HG03342 (cell line): ENCODE results near the gene LIMD2.
"Not testable (repeated sequence)": the region's sequence is repeated elsewhere in the genome, so short reads cannot be mapped to it uniquely, and the experiment has no call there.

Experiments used
- ATAC-seq: cut with Tn5 transposase; IDR thresholded peaks from one replicate; pipeline ENCODE4 v1.9.1; 2021; ENCODE audit warnings: mild to moderate bottlenecking, moderate library complexity; ENCODE audit not compliant: unreplicated experiment

Gene LIMD2

DNA sequence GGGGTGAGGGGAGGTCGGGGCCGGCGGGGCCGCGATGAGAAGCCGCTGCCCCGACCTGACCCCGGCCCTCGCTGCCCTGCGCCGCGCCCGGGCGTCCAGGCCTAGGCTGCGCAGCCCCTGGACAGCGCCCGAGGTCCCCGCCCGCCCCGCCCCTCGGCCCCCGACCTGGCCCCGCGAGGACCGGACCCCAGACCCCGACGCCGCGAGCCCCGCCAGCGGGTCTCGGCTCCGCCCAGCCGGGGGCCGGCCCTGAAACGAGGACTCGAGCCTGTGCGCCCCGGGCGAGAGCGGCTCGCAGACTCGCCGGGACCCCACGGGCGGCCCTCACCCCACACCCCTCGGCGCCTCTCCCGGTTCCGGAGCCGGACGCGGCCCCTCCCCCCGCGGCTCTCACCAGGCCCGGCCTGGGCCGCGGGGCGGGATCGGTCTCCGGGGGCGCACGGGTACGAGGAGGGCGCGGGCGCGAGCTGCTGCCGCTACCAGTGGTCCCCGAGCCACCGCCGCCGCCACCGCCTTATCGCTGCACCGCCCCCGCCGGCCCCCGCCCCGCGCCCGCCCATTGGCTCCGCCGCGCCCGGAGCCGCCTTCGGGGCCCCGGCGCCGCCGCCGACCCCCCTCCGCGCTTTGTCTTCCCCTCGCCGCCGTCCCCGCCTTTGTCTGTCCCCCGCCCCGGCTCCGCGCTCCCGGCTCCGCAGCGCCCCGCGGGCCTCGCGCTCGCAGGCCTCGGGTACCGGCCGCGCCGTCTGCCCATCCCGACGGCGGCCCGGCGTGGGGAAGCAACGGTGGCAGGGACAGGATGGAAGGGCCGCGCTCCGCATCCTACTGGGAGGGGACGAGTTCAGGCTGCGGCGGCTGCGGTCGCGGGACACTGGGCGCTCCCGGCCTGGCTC is at the start of gene LIMD2:
TSS of gene LIMD2 (minus strand) at position 488 of the 890 bp plus-strand sequence. CDS start 827 bp downstream, outside the sequence.
- peak; percentile 22 for ATAC-seq

DNA sequence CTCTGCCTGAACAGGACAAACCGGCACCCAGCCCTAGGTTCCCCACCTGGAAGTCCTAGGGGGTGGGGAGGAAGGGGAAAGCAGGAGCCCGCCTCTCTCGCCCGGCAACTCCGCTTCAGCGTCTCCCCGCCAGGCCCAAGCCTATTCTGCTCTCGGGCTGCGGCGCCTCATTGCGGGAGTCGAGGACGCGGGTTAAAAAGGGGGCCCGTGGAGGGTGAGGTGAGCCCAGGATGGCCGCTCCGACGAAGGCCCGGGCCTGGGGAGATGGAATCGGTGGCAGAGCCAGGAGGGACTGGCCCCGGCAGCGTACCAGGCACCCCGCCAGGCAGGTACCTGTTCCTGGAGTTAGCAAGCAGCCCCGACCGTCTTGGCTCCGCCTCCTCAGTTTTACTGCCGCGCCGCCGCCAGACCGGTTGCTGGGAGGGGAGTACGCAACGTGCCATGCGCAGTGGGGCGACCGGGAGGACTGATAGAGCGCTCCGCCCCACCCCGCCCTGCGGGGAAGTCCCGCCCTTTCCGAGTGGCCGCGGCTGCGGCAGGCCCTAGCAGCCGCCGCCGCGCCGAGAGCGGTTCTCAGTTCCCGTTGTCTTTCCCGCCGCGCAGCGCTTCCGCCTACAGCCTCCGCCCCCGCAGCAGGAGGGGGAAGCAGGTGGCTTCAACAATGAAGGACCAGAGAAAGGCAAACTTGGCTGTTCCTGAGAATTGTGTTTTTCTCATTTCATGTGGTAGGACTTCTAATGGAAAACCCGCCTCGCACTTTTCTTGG is 41.7 kb upstream of the LIMD2 start, which contains the start of gene STRADA:
TSS of gene STRADA (minus strand) at position 392 of the 766 bp plus-strand sequence. CDS start 13,430 bp downstream, outside the sequence.
- peak; percentile 86 for ATAC-seq

GRCh38 chr17:63741143-63741407 is 41.1 kb upstream of the LIMD2 start:
- no peak for ATAC-seq

- no peak for ATAC-seq
These were observed 40.7 kb upstream of the LIMD2 start for GRCh38 chr17:63740464-63741142.

DNA sequence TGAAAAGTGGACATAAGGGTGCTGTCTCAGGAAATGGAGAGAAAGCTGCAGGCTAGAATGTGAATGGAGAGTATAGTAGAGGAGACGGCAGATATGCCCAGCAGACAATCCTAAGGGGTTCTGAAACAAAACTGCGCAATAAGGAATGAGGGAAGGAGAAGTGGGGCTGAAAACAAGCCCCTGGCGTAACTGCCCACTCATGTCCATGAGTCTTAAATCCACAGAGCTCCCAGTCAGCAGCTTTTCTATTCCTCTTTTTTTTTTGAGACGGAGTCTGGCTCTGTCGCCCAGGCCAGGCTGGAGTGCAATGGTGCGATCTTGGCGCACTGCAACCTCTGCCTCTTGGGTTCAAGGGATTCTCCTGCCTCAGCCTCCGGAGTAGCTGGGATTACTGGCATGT is 35.8 kb upstream of the LIMD2 start:
- no peak for ATAC-seq

DNA sequence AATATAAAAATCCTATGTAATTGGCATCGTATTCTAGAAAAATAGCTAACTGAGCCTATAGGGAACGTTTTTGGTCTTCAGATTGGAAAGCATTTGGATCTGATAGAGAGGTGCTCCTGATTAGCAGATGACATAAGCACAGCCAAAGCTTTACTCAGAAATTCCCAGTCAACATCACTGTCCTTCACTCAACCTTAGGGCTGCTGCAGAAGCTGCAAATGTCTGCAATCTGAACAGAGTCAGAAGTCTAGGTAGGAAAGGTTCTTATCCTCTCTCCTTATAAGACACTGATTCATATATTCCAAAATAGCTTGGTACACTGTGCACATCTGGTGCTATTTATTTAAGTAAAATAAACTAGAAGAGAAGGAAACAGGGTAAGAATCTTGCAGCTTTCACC is 22.5 kb upstream of the LIMD2 start:
- ATAC-seq: no peak

- ATAC-seq: not testable (repeated sequence)
These were observed 20.3 kb upstream of the LIMD2 start for GRCh38 chr17:63720194-63720593.

DNA sequence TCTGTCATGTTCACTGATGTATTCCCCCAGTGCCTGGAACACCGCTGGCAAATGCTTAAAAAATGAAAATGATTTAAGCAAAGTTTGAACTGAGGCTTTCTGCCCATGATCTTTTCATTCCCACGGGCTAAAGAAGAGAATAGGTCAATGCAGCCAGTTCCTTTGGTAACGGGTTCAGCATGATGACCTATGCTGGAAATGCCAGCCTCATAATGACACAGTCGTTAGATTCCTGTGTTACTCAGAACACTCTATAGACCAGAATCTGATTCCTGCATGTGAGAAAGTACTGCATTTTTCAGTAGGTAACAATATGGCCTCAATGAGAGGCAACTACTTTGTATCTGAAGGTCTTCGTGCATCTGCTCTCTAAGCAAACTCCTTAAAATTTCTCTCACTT is 19.1 kb upstream of the LIMD2 start:
- no peak for ATAC-seq

DNA sequence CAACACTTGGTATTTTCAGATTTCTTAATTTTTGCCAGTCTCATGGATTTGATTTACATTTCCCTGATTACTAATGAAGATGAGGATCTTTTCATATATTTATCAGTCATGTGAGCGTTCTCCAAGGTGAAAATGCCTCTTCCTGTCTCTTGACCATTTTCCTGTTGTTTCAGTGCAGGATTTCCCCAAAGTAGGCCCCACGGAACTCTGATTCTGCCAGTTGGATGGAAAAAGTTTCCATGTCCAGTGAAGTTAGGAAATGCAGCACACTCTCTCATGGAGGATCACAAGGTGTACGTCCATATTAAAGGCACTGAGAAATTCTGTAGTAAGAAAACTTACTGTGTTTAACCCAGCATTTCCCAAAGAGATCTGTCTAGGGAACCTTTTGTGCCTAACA is 16.5 kb upstream of the LIMD2 start:
- ATAC-seq: no peak

DNA sequence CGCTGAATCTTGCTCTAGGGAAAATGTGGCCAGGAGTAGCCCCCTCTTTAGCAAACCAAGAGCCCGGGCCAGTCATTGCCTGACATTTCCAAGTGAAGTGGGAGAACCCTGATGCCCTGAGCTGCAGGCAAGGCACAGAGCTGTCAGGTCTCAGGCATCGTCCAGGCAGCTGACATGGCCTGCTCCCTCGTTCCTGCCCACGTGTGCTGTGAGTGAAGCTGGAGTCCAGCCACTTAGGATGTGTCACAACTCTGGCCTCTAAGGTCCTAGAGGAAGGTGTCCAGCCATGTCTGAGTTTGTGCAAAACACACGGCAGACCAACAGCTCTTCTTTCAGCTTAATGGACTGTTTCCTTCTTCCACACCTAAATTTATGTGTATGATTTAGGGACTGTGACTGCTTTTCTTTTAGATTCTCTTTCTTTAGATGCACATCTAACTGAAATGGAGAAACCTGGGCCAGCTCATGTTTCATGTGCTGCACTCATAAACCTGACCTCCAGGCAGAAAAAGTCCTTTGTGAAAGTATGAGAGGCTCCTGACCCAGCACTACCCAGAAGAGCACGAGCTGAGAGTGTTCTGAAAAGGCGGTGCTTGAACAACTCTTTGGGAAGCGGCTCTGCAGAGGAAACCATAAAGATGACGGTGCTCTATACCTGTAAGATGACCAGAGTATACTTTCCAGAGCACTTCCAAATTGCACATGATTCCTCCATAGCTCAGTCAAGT is 14.8 kb upstream of the LIMD2 start:
- no peak for ATAC-seq

DNA sequence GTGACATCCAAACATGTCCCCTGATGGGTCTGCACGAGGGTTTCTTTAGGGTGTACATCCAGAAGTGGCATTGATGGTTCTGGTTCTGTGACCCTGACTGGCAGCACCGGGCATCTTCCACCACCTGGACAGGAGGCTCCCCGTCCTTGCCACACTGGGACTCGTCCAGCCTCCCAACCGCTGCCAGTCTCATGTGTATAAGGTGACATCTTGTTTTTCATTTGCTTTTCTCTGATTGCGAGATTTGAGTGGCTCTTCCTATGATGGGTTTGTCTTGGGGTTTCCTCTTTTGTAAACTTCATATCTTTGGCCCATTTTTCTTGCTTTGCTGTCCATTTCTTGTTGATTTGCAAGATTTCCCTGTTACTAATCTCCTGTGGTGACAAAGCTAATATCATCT is 9.2 kb upstream of the LIMD2 start:
- no peak for ATAC-seq

GRCh38 chr17:63707151-63707550 is 7.2 kb upstream of the LIMD2 start:
- no peak for ATAC-seq

DNA sequence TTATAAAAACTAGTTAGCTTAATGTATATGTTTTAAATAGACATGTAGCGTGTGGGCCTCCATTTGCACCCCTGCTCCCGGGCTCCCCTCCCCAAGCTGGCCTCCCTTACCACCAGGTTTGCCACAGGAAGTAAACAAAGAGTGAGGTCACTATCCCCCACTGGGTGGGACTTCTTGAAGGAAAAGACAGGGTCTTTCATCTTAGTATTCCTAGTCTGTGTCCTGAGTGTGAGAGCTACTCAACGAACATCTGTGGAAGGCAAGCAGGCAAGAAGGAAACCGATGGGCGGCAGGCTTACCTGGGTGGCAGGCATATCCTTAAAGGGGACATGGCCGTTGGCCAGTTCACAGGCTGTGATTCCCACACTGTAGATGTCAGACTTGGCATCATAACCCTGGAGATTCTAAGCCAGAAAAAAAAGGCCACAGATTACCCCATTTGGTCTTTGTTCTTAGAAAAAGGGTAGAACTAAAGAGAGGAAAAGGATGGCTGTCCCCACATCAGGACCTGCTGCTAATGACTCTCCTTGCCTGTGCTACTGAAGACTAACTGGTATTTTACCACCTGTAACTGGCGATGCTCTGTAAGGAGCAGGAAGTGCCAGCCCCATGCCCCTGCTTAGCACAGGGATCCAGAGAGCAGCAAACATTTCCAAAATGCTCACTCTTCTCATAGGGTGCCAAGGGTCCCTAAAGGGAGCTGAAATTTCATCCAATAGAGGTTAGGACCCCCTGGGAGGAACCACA is 6.6 kb upstream of the LIMD2 start:
- ATAC-seq: no peak

GRCh38 chr17:63705657-63706056 is 5.7 kb upstream of the LIMD2 start:
- ATAC-seq: no peak

GRCh38 chr17:63704836-63705235 is 4.9 kb upstream of the LIMD2 start:
- ATAC-seq: no peak

DNA sequence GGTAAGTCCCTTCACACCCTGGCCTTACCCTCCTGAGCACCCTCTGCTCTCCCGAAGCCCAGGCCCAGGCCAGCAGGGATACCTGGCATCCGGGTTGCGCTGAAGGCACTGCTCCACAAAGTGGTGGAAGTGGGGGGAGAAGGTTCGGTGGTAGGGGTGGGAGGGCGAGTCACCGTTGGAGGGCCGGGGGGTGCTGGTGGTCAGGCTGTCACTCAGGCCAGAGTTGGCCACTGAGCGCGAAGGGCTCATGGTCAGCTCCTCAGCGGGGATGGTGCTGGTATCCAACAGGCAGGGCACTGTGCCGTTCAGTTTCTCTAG is 4.3 kb upstream of the LIMD2 start:
- ATAC-seq: no peak

DNA sequence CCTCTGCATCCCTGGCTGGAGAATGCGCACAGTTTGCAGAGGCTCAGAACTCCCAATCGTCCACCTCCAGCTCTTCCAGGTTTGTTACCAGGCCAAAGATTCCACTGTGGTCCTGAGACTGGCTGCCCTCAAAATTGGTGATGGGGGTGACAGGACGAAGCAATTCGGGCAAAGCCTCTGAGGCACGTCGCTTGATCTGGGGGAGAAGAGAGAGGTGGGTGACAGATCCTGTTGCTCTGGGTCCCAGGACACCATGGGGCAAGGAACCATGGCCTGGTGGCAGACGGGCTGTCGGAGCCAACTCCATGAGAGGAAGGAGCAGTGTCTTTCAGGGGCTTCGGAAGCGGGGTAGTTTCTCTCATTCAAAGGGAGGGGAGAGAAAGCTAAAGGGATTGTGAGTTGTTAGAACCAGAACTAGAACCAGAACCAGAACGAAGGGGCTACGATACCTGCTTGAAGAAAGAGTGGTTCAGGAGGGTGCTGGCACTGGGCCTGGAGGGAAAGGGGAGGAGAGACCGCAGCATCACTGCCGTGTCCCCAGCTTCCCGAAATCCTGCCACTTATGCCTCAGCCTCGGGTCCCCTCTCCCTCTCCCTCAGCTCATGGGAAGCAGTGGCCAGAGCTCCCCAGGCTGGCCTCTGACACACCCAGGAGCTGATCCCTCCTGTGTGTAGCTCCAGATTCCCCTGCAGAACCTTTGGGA is 3.8 kb upstream of the LIMD2 start:
- no peak for ATAC-seq

- no peak for ATAC-seq
These were observed 3.1 kb upstream of the LIMD2 start for GRCh38 chr17:63703029-63703428.

DNA sequence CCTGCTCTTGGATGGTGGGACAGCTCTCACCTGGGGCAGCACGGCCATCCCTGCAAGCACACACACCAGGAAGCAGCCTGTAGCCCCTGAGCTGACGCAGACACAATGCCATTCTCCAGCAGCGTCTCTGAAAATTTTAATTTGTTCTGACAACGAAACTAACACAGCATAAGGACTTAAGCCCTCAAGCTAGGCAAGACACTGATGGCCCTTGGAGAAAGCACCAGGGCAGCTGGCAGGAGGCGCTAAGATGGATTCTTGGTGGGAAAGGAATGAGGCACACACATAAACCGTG is 2.7 kb upstream of the LIMD2 start:
- ATAC-seq: no peak
